Endothelial cell of umbilical vein (primary cell): Measurements from ENCODE around the gene EME2. TPM values are rescaled to one million over a fixed set of nuclear protein-coding genes. Genes with fewer than 3 reads are reported as not detected.

ENCODE experiments used
- BruUV-seq: library from RNA; stranded (reverse); fragments of 400-500 nt; replicated peaks from 2 replicates; lab custom pipeline; 2021; lab: Mats Ljungman, UMichigan
- CTCF ChIA-PET: fragments of 300-600, 350-600 bp; sonication (Branson Sonifier 250); formaldehyde crosslinking; loops from one replicate; lab custom pipeline; 2021; ENCODE audit warnings: antibody characterized with exemption, inconsistent platforms; lab: Charles Lee
- POLR2A ChIA-PET: fragments of 300-600, 350-600 bp; sonication (Branson Sonifier 250); formaldehyde crosslinking; loops from one replicate; lab custom pipeline; 2021; ENCODE audit warnings: antibody characterized with exemption, inconsistent platforms; lab: Charles Lee
- DNase-seq: peaks from one replicate; pipeline ENCODE4 v3.0.0-alpha.2; 2011; ENCODE audit warnings: low read depth, low spot score
- FAIRE-seq: peaks from 2 replicates; lab custom pipeline; 2011; peaks lifted over from hg19 to GRCh38; lab: Jason Lieb, UNC
- H2AFZ ChIP-seq: 2 replicates; pipeline ENCODE4 v1.6.0; 2012; ENCODE audit warnings: low read depth, low read length, control low read depth, inconsistent platforms
- H3K27ac ChIP-seq: 2 replicates; pipeline ENCODE4 v1.5.1; 2011; ENCODE audit warnings: low read depth, mild to moderate bottlenecking, control low read depth, low read length, moderate library complexity; ENCODE audit not compliant: insufficient read depth
- H3K27me3 ChIP-seq, 2 experiments: 2 replicates each; pipeline versions ENCODE4 v1.6.0 to v1.6.1; 2011; ENCODE audit warnings: low read length in 2 of 2, mixed read lengths in 1 of 2; ENCODE audit not compliant: control insufficient read depth in 2 of 2, insufficient read depth in 2 of 2
- H3K36me3 ChIP-seq, 2 experiments: 2 replicates in 1 of 2; 3 replicates in 1 of 2; pipeline ENCODE4 v1.5.1; 2011; ENCODE audit warnings: low read length in 2 of 2, mild to moderate bottlenecking in 1 of 2, moderate library complexity in 1 of 2; ENCODE audit not compliant: control insufficient read depth in 2 of 2, insufficient read depth in 2 of 2; ENCODE audit errors: extremely low read depth in 1 of 2
- H3K4me1 ChIP-seq: 3 replicates; pipeline ENCODE4 v1.5.1; 2011; ENCODE audit warnings: mild to moderate bottlenecking, low read length; ENCODE audit not compliant: control insufficient read depth, insufficient read depth; ENCODE audit errors: extremely low read depth
- H3K4me2 ChIP-seq: 2 replicates; pipeline ENCODE4 v1.6.1; 2011; ENCODE audit warnings: low read length, control low read depth, mixed read lengths; ENCODE audit not compliant: insufficient read depth
- H3K4me3 ChIP-seq, 3 experiments: fragments of 200-600 bp in 1 of 3; sonication (generic), shearing (Covaris generic) in 1 of 3; replicated peaks in 1 of 3; 2 replicates each; pipeline ENCODE4 v1.5.1; 2011 to 2016; ENCODE audit warnings: control low read depth in 3 of 3, low read length in 3 of 3, mild to moderate bottlenecking in 2 of 3, inconsistent platforms in 1 of 3, low read depth in 1 of 3, moderate library complexity in 1 of 3; ENCODE audit not compliant: insufficient read depth in 1 of 3
- H3K79me2 ChIP-seq: 2 replicates; pipeline ENCODE4 v1.6.0; 2012; ENCODE audit warnings: low read length, inconsistent platforms; ENCODE audit not compliant: control insufficient read depth, insufficient read depth
- H3K9ac ChIP-seq: replicated peaks from 2 replicates; pipeline ENCODE3; 2011; ENCODE audit warnings: low read length, control low read depth; ENCODE audit not compliant: insufficient read depth; ENCODE audit errors: extremely low read depth
- H3K9me1 ChIP-seq: replicated peaks from 3 replicates; pipeline ENCODE4 v1.6.0; 2011; ENCODE audit warnings: mild to moderate bottlenecking, low read length; ENCODE audit not compliant: control insufficient read depth, insufficient read depth; ENCODE audit errors: extremely low read depth
- H3K9me3 ChIP-seq: replicated peaks from 2 replicates; pipeline ENCODE4 v1.5.1; 2012; ENCODE audit warnings: low read length, inconsistent platforms; ENCODE audit not compliant: control insufficient read depth, insufficient read depth
- H4K20me1 ChIP-seq: replicated peaks from 2 replicates; pipeline ENCODE3; 2011; ENCODE audit warnings: mild to moderate bottlenecking, low read length; ENCODE audit not compliant: control insufficient read depth, insufficient read depth; ENCODE audit errors: extremely low read depth
- CTCF ChIP-seq, 2 donors: IDR thresholded peaks; 1 replicate in 1 of 2; 2 replicates in 1 of 2; pipeline ENCODE4 v1.5.1; 2011; ENCODE audit warnings: low read length in 2 of 2, mild to moderate bottlenecking in 2 of 2, moderate library complexity in 2 of 2, control low read depth in 1 of 2, inconsistent platforms in 1 of 2, low read depth in 1 of 2; ENCODE audit not compliant: insufficient read depth in 1 of 2; ENCODE audit errors: extremely low read depth in 1 of 2
- EZH2 ChIP-seq: IDR thresholded peaks from 2 replicates; pipeline ENCODE4 v1.6.1; 2012; ENCODE audit warnings: borderline replicate concordance, low read depth, mild to moderate bottlenecking, moderate library complexity, low read length, inconsistent platforms; ENCODE audit not compliant: severe bottlenecking
- FOS ChIP-seq: IDR thresholded peaks from 2 replicates; pipeline ENCODE4 v1.6.1; 2011; ENCODE audit warnings: mild to moderate bottlenecking, low read length, moderate library complexity, borderline replicate concordance; ENCODE audit not compliant: insufficient read depth
- GATA2 ChIP-seq: IDR thresholded peaks from 2 replicates; pipeline ENCODE4 v1.7.0; 2011; ENCODE audit warnings: low read depth, mild to moderate bottlenecking, moderate library complexity, mixed read lengths, low read length; ENCODE audit not compliant: insufficient read length, insufficient read depth
- JUN ChIP-seq: IDR thresholded peaks from 2 replicates; pipeline ENCODE4 v1.6.1; 2011; ENCODE audit warnings: borderline replicate concordance, low read depth; ENCODE audit not compliant: insufficient read length, insufficient read depth
- MAX ChIP-seq: IDR thresholded peaks from 2 replicates; pipeline ENCODE4 v1.6.1; 2011; ENCODE audit not compliant: insufficient read depth, insufficient read length
- MYC ChIP-seq: IDR thresholded peaks from one replicate; pipeline ENCODE4 v1.6.1; 2011; ENCODE audit warnings: mild to moderate bottlenecking, low read depth, low read length
- POLR2A ChIP-seq: IDR thresholded peaks from 2 replicates; pipeline ENCODE4 v1.6.1; 2012; ENCODE audit warnings: low read depth, mild to moderate bottlenecking, control low read depth, low read length
- POLR2AphosphoS5 ChIP-seq: IDR thresholded peaks from 2 replicates; pipeline ENCODE4 v1.6.1; 2012; ENCODE audit warnings: low read depth, mild to moderate bottlenecking, control low read depth, low read length, moderate library complexity; ENCODE audit not compliant: insufficient read depth
- dilution Hi-C: fragments of 300-500 bp; cut with MboI; formaldehyde crosslinking; loops from one replicate; pipeline ENCODE4 v1.15.0; 2019; ENCODE audit warnings: low sequenced_read_pairs; ENCODE audit not compliant: extremely low pct_ligation_motif_present
- intact Hi-C: fragments of 100-400 bp; cut with micrococcal nuclease; formaldehyde crosslinking; loops from one replicate; pipeline ENCODE4 v1.10.0; 2022
- polyA plus RNA-seq, 4 experiments: library from polyadenylated mRNA; depleted of rRNA in 3 of 4; stranded (reverse) in 3 of 4; unstranded in 1 of 4; fragments of >200 nt; gene quantifications; 2 replicates each; pipeline versions ENCODE4 v1.2.1 to v1.2.3, GENCODE V29; 2011 to 2012; ENCODE audit warnings: missing spikeins in 1 of 4
- total RNA-seq: library from RNA; stranded (reverse); gene quantifications from 2 replicates; pipeline ENCODE4 v1.2.3, GENCODE V29; 2021

The EME2 gene
- total and polyA plus RNA-seq, 2 donors (not counting 3 experiments of a cell fraction or from before 2014, with no cell fraction given), result 9.7 to 21.4 TPM

DNA sequence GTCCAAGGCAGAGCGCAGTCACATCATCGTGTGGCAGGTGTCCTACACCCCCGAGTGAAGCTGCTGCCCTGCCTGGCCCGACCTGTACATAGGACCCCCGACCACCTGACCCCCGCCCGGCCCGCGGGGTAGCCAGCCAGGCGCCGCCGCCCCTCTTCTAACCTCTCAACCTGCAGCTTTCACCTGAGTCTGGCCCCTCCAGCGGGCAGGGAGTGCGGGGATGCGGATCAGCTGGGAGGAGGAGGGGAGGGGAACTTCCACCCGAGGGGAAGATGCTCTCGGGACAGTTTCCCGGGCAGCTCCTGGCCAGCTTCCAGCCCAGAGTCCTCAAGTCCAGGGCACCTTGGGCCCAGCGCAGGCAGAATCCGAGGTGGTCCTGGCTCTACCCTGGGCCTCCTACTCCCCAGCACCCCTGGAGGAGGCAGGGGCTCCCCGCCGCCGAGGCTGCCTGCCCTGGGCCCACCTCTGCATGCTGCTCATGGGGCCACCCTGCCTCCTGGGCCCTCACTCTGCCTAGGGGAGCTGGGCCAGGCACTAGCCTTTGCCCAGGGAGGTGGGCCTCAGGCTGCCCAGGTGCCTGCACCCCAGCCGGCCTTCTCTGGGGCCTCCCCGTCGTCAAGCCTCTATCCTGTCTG lies 3.7 kb upstream of the EME2 start:
- BruUV-seq, result no TSS peak
- H3K36me3 ChIP-seq, result peaks cover 3 to 40% of the 10 kb centered on the region in 2 experiments
- no peak for TF ChIP-seq CTCF (IDR thresholded peaks at IDR 0.05; ENCODE audit: extremely low read depth in 1 of 2, insufficient read depth in 1 of 2, low read depth in 1 of 2, low read length in 2 of 2)
- TF ChIP-seq FOS, result no peak
- TF ChIP-seq POLR2AphosphoS5, result no peak
- TF ChIP-seq EZH2, result no peak
- TF ChIP-seq MAX, result no peak
- TF ChIP-seq GATA2, result no peak
- no peak for TF ChIP-seq POLR2A
- no peak for TF ChIP-seq MYC
- no peak for TF ChIP-seq JUN
- no peaks in the 10 kb centered on the region for H3K27me3 ChIP-seq
- ChIA-PET CTCF (interaction anchor here (1.3 to 1.5 kb wide), 2 partner anchors 63 to 275 kb away, joined by 3 to 5 read pairs; partner anchors contain the start of gene MAPK8IP3), POLR2A (interaction anchor here (1.3 kb wide), 1 partner anchor 14 kb away, joined by 3 read pairs; the partner anchor contains the start of genes NUBP2 and SPSB3)
- no peaks in the 10 kb centered on the region for H4K20me1 ChIP-seq
- dilution Hi-C loops (no loop called here), intact Hi-C loops (no loop called here)
- no peak overlapping the region for H3K27ac ChIP-seq
- no peak overlapping the region for H3K9ac ChIP-seq
- DNase-seq (no peak), FAIRE-seq (no peak)
- peaks cover 10% of the 10 kb centered on the region for H3K79me2 ChIP-seq
- H3K4me2 ChIP-seq, result no peak overlapping the region
- H3K9me1 ChIP-seq, result no peaks in the 10 kb centered on the region
- H3K4me3 ChIP-seq, result no peak overlapping the region
- no peaks in the 10 kb centered on the region for H3K9me3 ChIP-seq
- H2AFZ ChIP-seq, result no peak overlapping the region
- H3K4me1 ChIP-seq, result peaks cover 12% of the 10 kb centered on the region
